Loucy (cell line): Measurements from ENCODE around the gene QSER1.

Experiments used
- H2AFZ ChIP-seq: fragments of 200-600 bp; sonication (generic); 2 replicates; pipeline ENCODE4 v1.6.0; 2016; ENCODE audit warnings: antibody characterized with exemption, mild to moderate bottlenecking, low read length, moderate library complexity
- H3F3A ChIP-seq: fragments of 200-600 bp; 2 replicates; pipeline ENCODE4 v1.6.0; 2016; ENCODE audit warnings: antibody characterized with exemption, low read depth, mild to moderate bottlenecking
- H3K27me3 ChIP-seq: fragments of 200-600 bp; sonication (generic); 2 replicates; pipeline ENCODE4 v1.6.1; 2014; ENCODE audit warnings: low read length, mild to moderate bottlenecking; ENCODE audit not compliant: insufficient read depth, poor library complexity, severe bottlenecking
- H3K36me3 ChIP-seq: fragments of 200-600 bp; sonication (generic); 2 replicates; pipeline ENCODE4 v1.6.1; 2016; ENCODE audit warnings: low read length; ENCODE audit not compliant: insufficient read depth
- H3K4me1 ChIP-seq: fragments of 200-600 bp; sonication (generic); 2 replicates; pipeline ENCODE4 v1.5.1; 2014; ENCODE audit warnings: low read length, mild to moderate bottlenecking; ENCODE audit not compliant: insufficient read depth, poor library complexity, severe bottlenecking
- H3K4me2 ChIP-seq: fragments of 200-600 bp; sonication (generic); 2 replicates; pipeline ENCODE4 v1.6.0; 2014; ENCODE audit warnings: antibody characterized with exemption, low read length, low read depth, mild to moderate bottlenecking; ENCODE audit not compliant: poor library complexity, severe bottlenecking
- H3K4me3 ChIP-seq: fragments of 200-600 bp; sonication (generic); 2 replicates; pipeline ENCODE4 v1.5.1; 2014; ENCODE audit warnings: low read length, mild to moderate bottlenecking, mixed read lengths; ENCODE audit not compliant: poor library complexity, severe bottlenecking
- H3K79me2 ChIP-seq: fragments of 200-600 bp; sonication (generic); 2 replicates; pipeline ENCODE4 v1.6.1; 2014; ENCODE audit warnings: low read length; ENCODE audit not compliant: insufficient read depth
- H3K9ac ChIP-seq: fragments of 200-600 bp; sonication (generic); 2 replicates; pipeline ENCODE4 v1.6.0; 2014; ENCODE audit warnings: mild to moderate bottlenecking, low read depth, low read length, moderate library complexity; ENCODE audit not compliant: poor library complexity, severe bottlenecking
- H3K9me2 ChIP-seq: fragments of 200-600 bp; sonication (generic); replicated peaks from 2 replicates; pipeline ENCODE4 v1.6.1; 2016; ENCODE audit warnings: low read depth, low read length, mixed read lengths
- H3K9me3 ChIP-seq: fragments of 200-600 bp; sonication (generic); 2 replicates; pipeline ENCODE4 v1.6.1; 2014; ENCODE audit warnings: mild to moderate bottlenecking, antibody characterized with exemption, low read length, low read depth; ENCODE audit not compliant: insufficient read depth
- H4K20me1 ChIP-seq: fragments of 200-600 bp; sonication (generic); 2 replicates; pipeline ENCODE4 v1.6.0; 2014; ENCODE audit warnings: antibody characterized with exemption, low read length, mild to moderate bottlenecking; ENCODE audit not compliant: insufficient read depth, poor library complexity, severe bottlenecking
- CTCF ChIP-seq: fragments of 200-600 bp; sonication (generic); conservative IDR thresholded peaks from 2 replicates; pipeline ENCODE4 v1.5.1; 2014; ENCODE audit warnings: mild to moderate bottlenecking, antibody characterized with exemption, low read length
- EZH2phosphoT487 ChIP-seq: fragments of 200-600 bp; IDR thresholded peaks from 2 replicates; pipeline ENCODE4 v1.6.1; 2018; ENCODE audit warnings: antibody characterized with exemption, mild to moderate bottlenecking, moderate library complexity, borderline replicate concordance

Gene QSER1

GRCh38 chr11:32899438-32899837 is 6.8 kb downstream of the QSER1 start:
- peak overlapping the region; percentile 59 for H3K4me2 ChIP-seq
- no peak for TF ChIP-seq CTCF

GRCh38 chr11:32902089-32902665 is 9.6 kb downstream of the QSER1 start:
- H3K9me2 ChIP-seq = no peaks in the 10 kb centered on the region
- H3K79me2 ChIP-seq = peaks cover 97% of the 10 kb centered on the region
- H3F3A ChIP-seq = no peaks in the 10 kb centered on the region
- H2AFZ ChIP-seq = no peak overlapping the region
- no peak overlapping the region for H3K4me2 ChIP-seq
- H3K4me3 ChIP-seq = no peak overlapping the region
- 0 out of 2 replicates have a peak, but pooled peaks cover 3% of the 10 kb centered on the region for H3K36me3 ChIP-seq
- H4K20me1 ChIP-seq = peaks cover 60% of the 10 kb centered on the region
- TF ChIP-seq CTCF (no peak), EZH2phosphoT487 (no peak)
- no peaks in the 10 kb centered on the region for H3K27me3 ChIP-seq
- no peak overlapping the region for H3K9ac ChIP-seq
- H3K9me3 ChIP-seq = no peaks in the 10 kb centered on the region
- H3K4me1 ChIP-seq = peaks cover 35% of the 10 kb centered on the region

More at GRCh38 chr11:32899438-32899837, 6.8 kb downstream of the QSER1 start:
- no peaks in the 10 kb centered on the region for H3K36me3 ChIP-seq
- H3K9me3 ChIP-seq = no peaks in the 10 kb centered on the region
- peaks cover 69% of the 10 kb centered on the region for H4K20me1 ChIP-seq
- H3K4me3 ChIP-seq = peak overlapping the region; percentile 25
- no peak overlapping the region for H2AFZ ChIP-seq
- H3K4me1 ChIP-seq = peaks cover 51% of the 10 kb centered on the region
- H3K9ac ChIP-seq = peak overlapping the region; percentile 14
- no peaks in the 10 kb centered on the region for H3K9me2 ChIP-seq
- peaks cover 100% of the 10 kb centered on the region for H3K79me2 ChIP-seq
- H3F3A ChIP-seq = no peaks in the 10 kb centered on the region
- no peaks in the 10 kb centered on the region for H3K27me3 ChIP-seq

GRCh38 chr11:32905028-32905667 is 12.5 kb downstream of the QSER1 start:
- Histone ChIP-seq H3K9ac (no peak overlapping the region), H3K9me3 (no peaks in the 10 kb centered on the region), H3K4me2 (peak overlapping the region; percentile 6), H2AFZ (no peak overlapping the region), H3K79me2 (peaks cover 97% of the 10 kb centered on the region), H3K9me2 (no peaks in the 10 kb centered on the region), H3K4me3 (no peak overlapping the region), H3K36me3 (0 out of 2 replicates have a peak, but pooled peaks cover 3% of the 10 kb centered on the region), H3F3A (no peaks in the 10 kb centered on the region), H4K20me1 (peaks cover 42% of the 10 kb centered on the region), H3K4me1 (peaks cover 16% of the 10 kb centered on the region), H3K27me3 (no peaks in the 10 kb centered on the region)
- TF ChIP-seq EZH2phosphoT487 (no peak), CTCF (no peak)
